ENCODE measurements around the gene TCAF1. TPM values are rescaled to one million over a fixed set of nuclear protein-coding genes. Genes with fewer than 3 reads are reported as not detected.

The TCAF1 gene
- total and polyA plus RNA-seq, 4 donors, result 20.2 to 75.1 (median 30.1) TPM

- Histone ChIP-seq H3K27ac (ENCODE audit: low read depth in 1 of 2, low read length in 2 of 2) (no peak overlapping the region), H3K9ac (ENCODE audit: low read depth in 1 of 2, low read length in 2 of 2) (no peak overlapping the region), H3K36me3 (ENCODE audit: control insufficient read depth in 4 of 4, insufficient read depth in 3 of 4, low read depth in 1 of 4, low read length in 3 of 4) (no peaks in the 10 kb centered on the region), H3K9me3 (ENCODE audit: control insufficient read depth in 4 of 4, low read length in 3 of 4) (no peaks in the 10 kb centered on the region), H3K4me3 (ENCODE audit: low read depth in 1 of 3, low read length in 3 of 3) (no peak overlapping the region), H3K27me3 (ENCODE audit: control insufficient read depth in 4 of 4, insufficient read depth in 4 of 4, low read length in 3 of 4) (no peaks in the 10 kb centered on the region), H3K4me1 (ENCODE audit: control insufficient read depth in 4 of 4, insufficient read depth in 4 of 4, low read length in 3 of 4) (peaks cover 6 to 16% (median 14%) of the 10 kb centered on the region in 4 donors)
- TF ChIP-seq RAD21 (IDR thresholded peaks at IDR 0.05) (no peak), SP1 (IDR thresholded peaks at IDR 0.05) (no peak), FOXA1 (IDR thresholded peaks at IDR 0.05) (no peak), NR2F2 (IDR thresholded peaks at IDR 0.05) (no peak), TAF1 (conservative IDR thresholded peaks at IDR 0.05) (no peak), ZBTB33 (IDR thresholded peaks at IDR 0.05) (no peak), RXRA (IDR thresholded peaks at IDR 0.05) (no peak), HNF4A (conservative IDR thresholded peaks at IDR 0.05) (no peak), EGR1 (IDR thresholded peaks at IDR 0.05; ENCODE audit: low read depth in 2 of 2) (no peak), FOXA2 (IDR thresholded peaks at IDR 0.05) (no peak), MAX (IDR thresholded peaks at IDR 0.05) (no peak), CTCF (IDR thresholded peaks at IDR 0.05; ENCODE audit: low read depth, low read length, missing input control) (no peak)
- WGBS, result 97% methylated on average over 1 of the region's 1 CpG
- DNase-seq (ENCODE audit: low spot score), result no peak
These were observed 3.2 kb downstream of the TCAF1 start for GRCh38 chr7:143898810-143899209.

- H3K36me3 ChIP-seq (ENCODE audit: control insufficient read depth in 4 of 4, insufficient read depth in 3 of 4, low read depth in 1 of 4, low read length in 3 of 4), result no peaks in the 10 kb centered on the region
- no peaks in the 10 kb centered on the region for H3K27me3 ChIP-seq (ENCODE audit: control insufficient read depth in 4 of 4, insufficient read depth in 4 of 4, low read length in 3 of 4)
- DNase-seq (ENCODE audit: low spot score), result no peak
- H3K27ac ChIP-seq (ENCODE audit: low read depth in 1 of 2, low read length in 2 of 2), result no peak overlapping the region
- TF ChIP-seq FOXA2 (IDR thresholded peaks at IDR 0.05) (no peak), HNF4G (IDR thresholded peaks at IDR 0.05) (no peak), REST (IDR thresholded peaks at IDR 0.05) (no peak), SP1 (IDR thresholded peaks at IDR 0.05) (no peak), YY1 (IDR thresholded peaks at IDR 0.05) (no peak), FOXA1 (IDR thresholded peaks at IDR 0.05) (no peak), CTCF (IDR thresholded peaks at IDR 0.05; ENCODE audit: low read depth, low read length, missing input control) (no peak)
- no peak overlapping the region for H3K9ac ChIP-seq (ENCODE audit: low read depth in 1 of 2, low read length in 2 of 2)
- peaks cover 6 to 21% (median 16%) of the 10 kb centered on the region in 4 donors for H3K4me1 ChIP-seq (ENCODE audit: control insufficient read depth in 4 of 4, insufficient read depth in 4 of 4, low read length in 3 of 4)
- no peaks in the 10 kb centered on the region for H3K9me3 ChIP-seq (ENCODE audit: control insufficient read depth in 4 of 4, low read length in 3 of 4)
- H3K4me3 ChIP-seq (ENCODE audit: low read depth in 1 of 3, low read length in 3 of 3), result no peak overlapping the region
These were observed 5.3 kb downstream of the TCAF1 start for GRCh38 chr7:143896667-143897066.

Data from liver (tissue), 9 donors.